Endometrial microvascular endothelial cells (primary cell): Measurements from ENCODE around the gene STKLD1. TPM values are rescaled to one million over a fixed set of nuclear protein-coding genes. Genes with fewer than 3 reads are reported as not detected.

Experiments
- in situ Hi-C: cut with HindIII; loops from 2 replicates; pipeline ENCODE4 v1.10.0; 2017; ENCODE audit warnings: low sequenced_read_pairs, low pct_unique_long_range_greater_than_20kb; ENCODE audit errors: inconsistent ontology term
- total RNA-seq: library from RNA; depleted of rRNA; stranded (reverse); fragments of >200 nt; gene quantifications from one replicate; pipeline ENCODE4 v1.2.3, GENCODE V29; 2015; ENCODE audit errors: inconsistent ontology term

STKLD1 gene
- total RNA-seq, 1 donor from 2014 or later = 0.19 TPM

- in situ Hi-C loops = no loop called here
Observed at GRCh38 chr9:133400292-133400691, 24.1 kb downstream of the STKLD1 start.

- in situ Hi-C loops = no loop called here
Observed at GRCh38 chr9:133401588-133401987, 25.4 kb downstream of the STKLD1 start.

- in situ Hi-C loops = no loop called here
Observed at GRCh38 chr9:133402689-133403088, 26.5 kb downstream of the STKLD1 start.

GRCh38 chr9:133403766-133404453, 27.7 kb downstream of the STKLD1 start:
- in situ Hi-C loops = no loop called here

GRCh38 chr9:133404454-133405002, 28.4 kb downstream of the STKLD1 start:
- in situ Hi-C loops = no loop called here

GRCh38 chr9:133405508-133406438, 29.6 kb downstream of the STKLD1 start:
- in situ Hi-C loops = no loop called here

- in situ Hi-C loops = no loop called here
Observed at GRCh38 chr9:133406480-133407307, 30.5 kb downstream of the STKLD1 start.

- in situ Hi-C loops = no loop called here
Observed at GRCh38 chr9:133408042-133408441, 31.9 kb downstream of the STKLD1 start.

- in situ Hi-C loops = loop anchor here (5.0 kb wide), 1 partner anchor 38 kb away; the partner anchor contains the start of genes STKLD1 and SURF4
Observed at GRCh38 chr9:133415170-133415569, 39.0 kb downstream of the STKLD1 start.

GRCh38 chr9:133417541-133418461, 41.6 kb downstream of the STKLD1 start, which contains the start of gene REXO4:
REXO4 (minus strand) TSS chr9:133418010; CDS start chr9:133417844, 166 bp downstream.
- in situ Hi-C loops = loop anchor here (5.0 kb wide), 1 partner anchor 40 kb away; the partner anchor contains the start of genes STKLD1 and SURF4

GRCh38 chr9:133419005-133419404, 42.8 kb downstream of the STKLD1 start:
- in situ Hi-C loops = loop anchor here (5.0 kb wide), 1 partner anchor 42 kb away; the partner anchor contains the start of genes STKLD1 and SURF4

GRCh38 chr9:133420392-133420827, 44.2 kb downstream of the STKLD1 start:
- in situ Hi-C loops = no loop called here

GRCh38 chr9:133421615-133422542, 45.7 kb downstream of the STKLD1 start, which contains the start of gene ADAMTS13:
ADAMTS13 (plus strand) TSS chr9:133422367; CDS start chr9:133422444, 77 bp downstream.
- in situ Hi-C loops = no loop called here

GRCh38 chr9:133423216-133423615, 47.0 kb downstream of the STKLD1 start:
- in situ Hi-C loops = no loop called here

- in situ Hi-C loops = no loop called here
Observed at GRCh38 chr9:133424187-133424586, 48.0 kb downstream of the STKLD1 start.

- in situ Hi-C loops = no loop called here
Observed at GRCh38 chr9:133425049-133425632, 49.0 kb downstream of the STKLD1 start.
